Subcutaneous adipose tissue (tissue), 4 donors: ENCODE data around the gene MYO1E. TPM values are rescaled to one million over a fixed set of nuclear protein-coding genes. Genes with fewer than 3 reads are reported as not detected.

ENCODE experiments used
- total RNA-seq, 4 donors: library from RNA; depleted of rRNA; stranded (reverse); fragments of >200 nt; gene quantifications; one replicate each; pipeline ENCODE4 v1.1.0, GENCODE V29; 2016
- TF ChIP-seq, protein P1 (sequence below): fragments of 450-650 bp; IDR thresholded peaks from one replicate; pipeline ENCODE4 v1.5.1; 2016; ENCODE audit warnings: low read depth, mild to moderate bottlenecking, control low read depth, antibody characterized with exemption, moderate library complexity

Gene MYO1E
- total RNA-seq, 4 donors from 2014 or later = 34.1 to 188 (median 91.7) TPM

DNA sequence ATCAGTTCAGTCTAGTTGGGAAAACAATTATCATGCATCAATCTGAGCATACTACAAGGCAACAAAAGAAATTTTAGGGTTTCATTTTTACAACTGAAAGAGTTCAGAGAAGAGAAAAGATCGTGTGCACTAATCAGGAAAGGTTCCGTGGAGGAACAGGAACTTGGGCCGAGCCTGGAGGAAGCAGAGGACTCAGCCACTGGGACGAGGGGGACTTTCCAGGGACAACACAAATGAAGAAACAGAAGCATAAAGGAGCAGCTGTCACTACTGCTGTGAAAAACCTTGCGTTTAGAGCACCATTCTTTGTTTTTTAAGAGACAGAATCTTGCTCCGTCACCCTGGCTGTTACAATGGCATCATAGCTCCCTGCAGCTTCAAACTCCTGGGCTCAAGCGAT, 60.5 kb downstream of the MYO1E start:
- TF ChIP-seq, protein P1, sequence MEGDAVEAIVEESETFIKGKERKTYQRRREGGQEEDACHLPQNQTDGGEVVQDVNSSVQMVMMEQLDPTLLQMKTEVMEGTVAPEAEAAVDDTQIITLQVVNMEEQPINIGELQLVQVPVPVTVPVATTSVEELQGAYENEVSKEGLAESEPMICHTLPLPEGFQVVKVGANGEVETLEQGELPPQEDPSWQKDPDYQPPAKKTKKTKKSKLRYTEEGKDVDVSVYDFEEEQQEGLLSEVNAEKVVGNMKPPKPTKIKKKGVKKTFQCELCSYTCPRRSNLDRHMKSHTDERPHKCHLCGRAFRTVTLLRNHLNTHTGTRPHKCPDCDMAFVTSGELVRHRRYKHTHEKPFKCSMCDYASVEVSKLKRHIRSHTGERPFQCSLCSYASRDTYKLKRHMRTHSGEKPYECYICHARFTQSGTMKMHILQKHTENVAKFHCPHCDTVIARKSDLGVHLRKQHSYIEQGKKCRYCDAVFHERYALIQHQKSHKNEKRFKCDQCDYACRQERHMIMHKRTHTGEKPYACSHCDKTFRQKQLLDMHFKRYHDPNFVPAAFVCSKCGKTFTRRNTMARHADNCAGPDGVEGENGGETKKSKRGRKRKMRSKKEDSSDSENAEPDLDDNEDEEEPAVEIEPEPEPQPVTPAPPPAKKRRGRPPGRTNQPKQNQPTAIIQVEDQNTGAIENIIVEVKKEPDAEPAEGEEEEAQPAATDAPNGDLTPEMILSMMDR = no peak

DNA sequence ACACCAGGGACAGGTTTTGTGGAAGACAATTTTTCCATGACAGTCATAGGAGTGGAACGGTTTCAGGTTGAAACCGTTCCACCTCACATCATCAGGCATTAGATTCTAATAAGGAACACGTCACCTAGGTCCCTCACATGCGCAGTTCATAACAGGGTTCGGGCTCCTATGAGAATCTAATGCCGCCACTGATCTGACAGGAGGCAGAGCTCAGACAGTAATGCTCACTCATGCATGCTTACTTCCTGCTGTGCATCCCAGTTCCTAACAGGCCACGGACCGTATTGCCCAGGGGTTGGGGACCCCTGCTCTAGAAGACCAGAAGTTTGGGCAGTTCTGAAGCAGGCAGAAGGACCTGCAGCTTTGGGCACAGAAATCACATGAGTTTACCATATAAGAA, 61.5 kb downstream of the MYO1E start:
- TF ChIP-seq, protein P1 = no peak

DNA sequence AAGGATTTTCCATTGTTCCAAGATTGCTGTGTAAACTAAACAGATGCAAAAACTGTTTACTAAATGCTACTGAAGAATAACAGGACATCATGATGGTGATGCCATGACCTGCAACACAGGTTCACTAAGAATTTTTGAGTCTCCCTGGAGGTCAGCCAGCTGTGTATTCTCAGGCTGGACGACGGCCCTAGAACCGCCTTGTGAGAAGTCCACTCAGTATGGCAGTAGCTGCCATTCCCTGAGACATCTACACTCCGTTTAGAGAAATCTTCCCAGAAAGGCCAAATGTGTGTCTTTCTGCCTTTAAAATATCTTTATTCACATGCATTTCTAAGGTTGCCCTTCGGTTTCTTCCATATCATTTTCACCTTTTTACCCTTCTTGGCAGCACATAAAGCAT, 63.3 kb downstream of the MYO1E start:
- TF ChIP-seq, protein P1 = no peak

DNA sequence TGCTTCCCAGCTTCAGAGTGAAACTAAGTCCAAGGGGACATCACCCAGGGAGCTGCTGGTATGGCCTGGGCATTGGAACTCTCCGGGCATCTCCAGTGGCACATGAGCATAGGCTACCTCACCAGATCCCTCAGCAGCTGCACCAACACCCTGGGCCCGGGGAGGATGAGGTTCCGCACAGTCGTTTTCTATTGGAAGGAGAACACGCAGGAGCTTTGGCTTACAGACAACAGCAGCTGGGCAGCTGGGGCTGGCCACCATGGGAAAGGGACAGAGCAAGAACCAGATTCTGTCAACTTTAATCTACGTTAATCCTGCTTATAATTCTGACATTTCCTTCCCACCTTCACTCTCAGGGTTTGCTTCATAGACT, 65.5 kb downstream of the MYO1E start:
- TF ChIP-seq, protein P1 = no peak

DNA sequence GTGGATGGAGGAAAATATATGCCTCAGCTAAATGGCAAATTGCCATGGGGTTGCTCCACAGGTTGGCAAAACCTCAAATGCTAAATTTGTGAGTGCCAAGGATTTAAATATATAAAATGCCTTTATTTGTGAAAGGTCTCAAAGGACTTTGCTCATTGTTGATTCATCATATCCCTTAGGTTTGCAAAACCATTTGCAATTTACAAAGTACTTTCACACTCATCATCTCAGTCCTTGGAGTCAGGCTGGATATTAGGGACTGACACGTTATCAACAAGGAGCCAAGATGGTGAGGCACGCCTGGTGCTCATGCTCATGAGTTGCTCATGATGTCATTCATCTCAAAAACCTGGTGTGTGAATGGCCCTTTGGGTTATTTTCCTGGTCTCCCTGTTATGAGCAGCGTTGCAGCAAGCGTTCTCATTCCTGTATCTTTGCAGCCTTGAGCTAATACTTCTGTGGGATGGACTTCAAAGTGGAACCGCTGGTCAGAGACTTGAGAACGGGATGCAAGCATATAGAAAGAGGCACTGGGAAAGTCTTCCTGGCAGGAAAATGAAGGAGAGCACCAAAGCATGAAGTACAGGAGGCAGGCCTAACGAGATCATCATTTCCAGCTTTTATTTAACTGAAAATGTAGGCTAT, 66.0 kb downstream of the MYO1E start:
- TF ChIP-seq, protein P1 = no peak

DNA sequence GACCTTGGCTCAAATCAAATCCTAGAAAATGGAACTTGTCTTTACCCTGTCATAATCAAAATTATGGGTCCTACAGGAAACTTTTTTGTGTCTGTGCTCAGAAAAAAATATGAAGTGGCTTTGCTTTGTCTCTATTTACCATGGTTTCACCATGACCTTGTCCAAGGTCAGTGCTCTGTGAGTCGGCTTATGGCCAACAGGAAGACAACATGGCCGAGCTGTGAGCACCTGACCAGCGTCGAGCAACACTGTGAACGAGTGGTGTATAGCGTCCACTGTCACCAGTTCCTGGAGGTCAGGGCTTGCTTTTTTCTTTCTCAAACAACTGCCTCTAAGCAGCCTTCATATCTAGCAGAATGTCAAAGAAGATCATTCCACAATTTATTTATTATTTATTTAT, 67.9 kb downstream of the MYO1E start:
- TF ChIP-seq, protein P1 = no peak

DNA sequence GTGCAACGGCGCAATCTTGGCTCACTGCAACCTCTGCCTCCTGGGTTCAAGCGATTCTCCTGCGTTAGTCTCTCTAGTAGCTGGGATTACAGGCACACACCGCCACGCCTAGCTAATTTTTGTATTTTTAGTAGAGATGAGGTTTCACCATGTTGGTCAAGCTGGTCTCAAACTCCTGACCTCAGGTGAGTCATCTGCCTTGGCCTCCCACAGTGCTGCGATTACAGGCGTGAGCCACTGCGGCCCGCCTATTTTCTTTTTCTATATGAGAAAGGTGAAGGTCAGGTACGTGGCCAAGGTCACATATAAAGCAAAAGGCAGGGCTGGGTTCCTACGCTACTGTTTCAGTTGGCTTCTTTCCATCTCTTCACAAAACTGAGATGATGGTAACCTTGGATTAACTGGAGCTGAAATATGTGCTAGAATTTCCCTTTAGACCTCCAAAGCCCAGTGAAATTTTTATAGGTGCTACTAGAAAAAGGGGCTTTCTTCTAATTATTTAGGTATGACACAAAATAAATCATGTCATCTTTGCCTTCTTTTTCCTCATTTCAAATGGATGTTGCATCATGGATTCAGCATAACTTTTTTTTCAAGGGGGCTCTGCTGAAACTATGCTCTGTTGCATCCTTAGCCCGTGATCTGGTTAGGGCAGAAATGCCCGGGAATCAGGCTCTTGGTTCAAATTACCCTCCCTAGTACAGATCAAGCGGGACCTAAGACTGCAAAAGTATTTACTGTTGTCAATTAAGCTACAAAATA, 68.5 kb downstream of the MYO1E start:
- TF ChIP-seq, protein P1 = no peak
